ENCODE data around the gene DBNDD2.

GRCh38 chr20:45450097-45450818 lies 42.2 kb downstream of the DBNDD2 start:
- TF ChIP-seq POLR2A (IDR thresholded peaks at IDR 0.05) (no peak), CTCF (IDR thresholded peaks at IDR 0.05) (peak in 1 of 3 donors; percentile 26)
